A673 (cell line): Measurements from ENCODE around the gene DLX5. TPM values are rescaled to one million over a fixed set of nuclear protein-coding genes. Genes with fewer than 3 reads are reported as not detected.

Source experiments
- BruUV-seq: library from RNA; stranded (reverse); fragments of 400-500 nt; replicated peaks from 2 replicates; lab custom pipeline; 2021; lab: Mats Ljungman, UMichigan
- CTCF ChIA-PET: fragments of 300-600 bp; sonication (Branson Sonifier 250); formaldehyde crosslinking; loops from one replicate; lab custom pipeline; 2022; ENCODE audit warnings: antibody characterized with exemption; lab: Charles Lee
- POLR2A ChIA-PET: fragments of 300-600 bp; sonication (Branson Sonifier 250); formaldehyde crosslinking; loops from one replicate; lab custom pipeline; 2022; ENCODE audit warnings: antibody characterized with exemption; ENCODE audit not compliant: low non-redundant PET; lab: Charles Lee
- DNase-seq: peaks from one replicate; pipeline ENCODE4 v3.0.0-alpha.2; 2015; ENCODE audit warnings: low spot score
- H3K27ac ChIP-seq: fragments of 200-600 bp; sonication (generic); 2 replicates; pipeline ENCODE4 v1.5.1; 2016; ENCODE audit warnings: mixed run types, low read depth, mild to moderate bottlenecking, mixed read lengths, antibody characterized with exemption, low read length; ENCODE audit not compliant: poor library complexity, severe bottlenecking
- H3K27me3 ChIP-seq: fragments of 200-600 bp; sonication (generic); replicated peaks from 2 replicates; pipeline ENCODE4 v1.6.1; 2017; ENCODE audit warnings: mixed run types, low read depth, mild to moderate bottlenecking, mixed read lengths, antibody characterized with exemption, low read length; ENCODE audit not compliant: insufficient read depth, poor library complexity
- H3K36me3 ChIP-seq: fragments of 200-600 bp; sonication (generic); 2 replicates; pipeline ENCODE4 v1.6.1; 2016; ENCODE audit warnings: mixed run types, mild to moderate bottlenecking, mixed read lengths, antibody characterized with exemption, low read length; ENCODE audit not compliant: insufficient read depth, poor library complexity, severe bottlenecking
- H3K4me1 ChIP-seq: fragments of 200-600 bp; sonication (generic); 2 replicates; pipeline ENCODE4 v1.6.1; 2017; ENCODE audit warnings: mixed run types, mild to moderate bottlenecking, mixed read lengths, antibody characterized with exemption, low read length; ENCODE audit not compliant: insufficient read depth, poor library complexity, severe bottlenecking
- H3K4me3 ChIP-seq: fragments of 200-600 bp; sonication (generic); 2 replicates; pipeline ENCODE4 v1.5.1; 2016; ENCODE audit warnings: low read depth, mixed run types, mild to moderate bottlenecking, mixed read lengths, low read length; ENCODE audit not compliant: poor library complexity, severe bottlenecking
- H3K9me3 ChIP-seq: fragments of 200-600 bp; sonication (generic); 2 replicates; pipeline ENCODE4 v1.6.1; 2016; ENCODE audit warnings: mixed run types, low read depth, mild to moderate bottlenecking, mixed read lengths, antibody characterized with exemption, low read length; ENCODE audit not compliant: poor library complexity, severe bottlenecking
- CTCF ChIP-seq: fragments of 300-800, 200-600 bp; sonication (generic); conservative IDR thresholded peaks from 2 replicates; pipeline ENCODE4 v1.5.1; 2017; ENCODE audit warnings: low read depth, mild to moderate bottlenecking, antibody characterized with exemption, low read length, moderate library complexity, mixed read lengths
- EZH2 ChIP-seq: fragments of 200-600 bp; sonication (generic); IDR thresholded peaks from 2 replicates; pipeline ENCODE4 v1.6.1; 2017; ENCODE audit warnings: borderline replicate concordance, low read depth, mild to moderate bottlenecking, mixed read lengths, antibody characterized with exemption, low read length; ENCODE audit not compliant: poor library complexity, severe bottlenecking
- intact Hi-C: fragments of 100-400 bp; cut with micrococcal nuclease; formaldehyde crosslinking; loops from one replicate; pipeline ENCODE4 v1.10.0; 2022; ENCODE audit not compliant: unreplicated experiment
- total RNA-seq: library from RNA; stranded (reverse); gene quantifications from 2 replicates; pipeline ENCODE4 v1.2.3, GENCODE V29; 2021

DLX5 gene
- total RNA-seq, 1 experiment from 2014 or later, result 69.6 TPM

GRCh38 chr7:97004247-97005182 is 20.1 kb downstream of the DLX5 start:
- Histone ChIP-seq H3K36me3 (peaks cover 11% of the 10 kb centered on the region), H3K4me1 (peaks cover 7% of the 10 kb centered on the region), H3K9me3 (no peaks in the 10 kb centered on the region), H3K27me3 (no peaks in the 10 kb centered on the region), H3K27ac (peak overlapping the region; percentile 65), H3K4me3 (peak overlapping the region; percentile 57)
- POLR2A ChIA-PET, result no interaction called here
- CTCF ChIA-PET, result interaction anchor here (0.7 to 1.5 kb wide), 2 partner anchors 23 to 248 kb away, joined by 4 read pairs; no protein-coding TSS in a partner anchor
- no peak for DNase-seq
- intact Hi-C loops, result loop anchor here (5.0 to 10.0 kb wide), 2 partner anchors 60 to 187 kb away; no protein-coding TSS in a partner anchor
- BruUV-seq, result TSS peak; percentile 65
- TF ChIP-seq EZH2 (no peak), CTCF (no peak)

DNA sequence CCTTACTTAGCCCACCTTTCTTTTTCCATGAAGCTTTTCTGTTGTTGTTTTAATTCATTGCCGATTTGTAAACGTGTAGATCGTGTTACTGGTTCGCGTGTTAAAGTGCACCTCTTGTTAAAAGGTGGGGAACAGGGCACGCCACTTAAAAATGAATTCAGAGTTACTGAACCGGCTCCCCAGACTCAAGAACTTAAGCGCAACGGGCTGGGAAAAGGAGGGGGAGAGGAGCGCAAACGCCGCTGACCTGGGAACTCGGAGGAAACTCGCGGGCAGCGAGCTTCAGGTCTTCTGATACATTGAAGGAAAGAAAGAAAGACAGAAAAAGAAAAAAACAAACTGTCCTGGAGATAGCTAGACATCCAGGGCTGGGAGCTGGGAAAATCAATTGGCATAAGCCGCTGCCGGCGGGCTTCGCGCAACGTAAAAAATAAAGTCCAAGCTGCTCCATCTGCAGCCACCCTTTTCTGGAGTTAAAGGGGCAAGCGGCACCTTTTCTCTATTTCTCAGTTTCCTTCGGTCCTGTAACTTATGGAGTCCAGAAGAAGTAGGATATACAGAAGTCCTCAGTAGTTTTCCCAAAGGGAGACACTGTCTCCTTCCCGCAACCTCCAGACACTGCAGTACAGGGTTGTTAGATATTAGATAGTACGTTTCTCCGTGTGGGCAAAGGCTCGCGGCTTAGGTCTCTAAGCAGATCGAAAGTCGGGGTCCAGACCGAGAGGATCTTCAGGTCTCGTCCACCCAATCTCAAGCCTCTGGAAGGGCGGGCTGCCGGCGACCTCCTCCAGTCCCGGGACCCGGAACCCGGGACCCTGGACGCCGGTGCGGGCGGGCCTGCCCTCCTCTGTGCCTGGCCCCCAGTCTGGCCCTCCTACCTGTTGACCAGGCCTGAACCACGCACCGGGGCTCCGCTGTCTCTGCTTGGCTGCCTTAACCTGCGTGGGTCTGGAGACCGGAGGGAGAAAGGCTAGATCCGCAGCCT is 21.1 kb downstream of the DLX5 start:
- POLR2A ChIA-PET, result no interaction called here
- no TSS peak for BruUV-seq
- H3K4me3 ChIP-seq, result no peak overlapping the region
- H3K9me3 ChIP-seq, result no peaks in the 10 kb centered on the region
- intact Hi-C loops, result loop anchor here (10.0 kb wide), 1 partner anchor 59 kb away; no protein-coding TSS in a partner anchor
- TF ChIP-seq CTCF, result no peak
- no peak for TF ChIP-seq EZH2
- CTCF ChIA-PET, result no interaction called here
- H3K27ac ChIP-seq, result no peak overlapping the region
- DNase-seq, result no peak
- H3K27me3 ChIP-seq, result no peaks in the 10 kb centered on the region
- H3K4me1 ChIP-seq, result peaks cover 7% of the 10 kb centered on the region
- H3K36me3 ChIP-seq, result peaks cover 8% of the 10 kb centered on the region

DNA sequence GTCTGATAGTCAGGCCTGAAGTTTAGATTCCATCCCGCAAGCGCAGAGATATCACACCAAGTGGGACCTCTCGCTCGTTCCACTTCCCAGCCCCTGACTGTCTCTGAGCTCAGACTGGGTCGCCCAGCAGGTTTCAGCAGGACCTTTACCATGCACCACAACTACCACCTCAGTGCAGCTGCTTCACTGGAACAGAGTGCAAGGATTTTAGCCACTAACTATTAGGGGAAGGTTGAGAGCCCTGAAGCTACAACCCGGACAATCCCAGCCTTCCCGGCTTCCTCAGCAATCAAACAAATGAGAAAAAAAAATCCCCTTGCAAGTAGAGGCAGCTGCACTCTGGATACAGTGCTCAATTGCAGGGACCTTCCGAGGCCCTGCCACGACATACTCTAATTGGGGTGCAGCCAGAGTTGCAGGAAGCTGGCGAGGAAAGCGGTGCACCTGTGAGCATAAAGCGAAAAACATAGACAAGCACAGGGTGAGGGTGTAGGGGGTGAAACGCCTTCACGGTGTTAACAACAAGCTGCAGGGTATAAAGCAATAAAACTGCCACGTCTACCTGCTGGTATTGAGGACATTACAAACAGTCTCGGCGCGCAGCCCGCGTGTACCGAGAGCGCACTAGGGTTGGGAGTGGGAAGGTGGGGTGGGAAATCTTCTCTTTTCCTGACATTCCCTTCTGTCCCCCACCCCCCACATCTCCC is 21.9 kb downstream of the DLX5 start:
- Histone ChIP-seq H3K4me1 (peaks cover 8% of the 10 kb centered on the region), H3K9me3 (no peaks in the 10 kb centered on the region), H3K4me3 (no peak overlapping the region), H3K27me3 (no peaks in the 10 kb centered on the region), H3K36me3 (peaks cover 3% of the 10 kb centered on the region), H3K27ac (no peak overlapping the region)
- POLR2A ChIA-PET, result no interaction called here
- no peak for DNase-seq
- intact Hi-C loops, result loop anchor here (10.0 kb wide), 1 partner anchor 58 kb away; no protein-coding TSS in a partner anchor
- no TSS peak for BruUV-seq
- CTCF ChIA-PET, result no interaction called here
- TF ChIP-seq EZH2, result no peak
- no peak for TF ChIP-seq CTCF
